Measurements from ENCODE around the gene PAPLN.

Gene PAPLN

GRCh38 chr14:73263606-73264005, 26.3 kb downstream of the PAPLN start:
- DNase-seq = no peak

GRCh38 chr14:73264080-73264884, 27.0 kb downstream of the PAPLN start:
- no peak for DNase-seq

- no peak for DNase-seq
Observed at GRCh38 chr14:73264885-73265720, 27.8 kb downstream of the PAPLN start.

GRCh38 chr14:73265721-73266046, 28.4 kb downstream of the PAPLN start:
- no peak for DNase-seq

- DNase-seq = no peak
Observed at GRCh38 chr14:73266317-73266716, 29.0 kb downstream of the PAPLN start.

- DNase-seq = no peak
Observed at GRCh38 chr14:73267474-73267873, 30.2 kb downstream of the PAPLN start.

- DNase-seq = no peak
Observed at GRCh38 chr14:73269729-73270531, 32.6 kb downstream of the PAPLN start.

- no peak for DNase-seq
Observed at GRCh38 chr14:73272393-73272792, 35.1 kb downstream of the PAPLN start.

- no peak for DNase-seq
Observed at GRCh38 chr14:73273799-73274198, 36.5 kb downstream of the PAPLN start.

GRCh38 chr14:73276836-73277235, 39.5 kb downstream of the PAPLN start:
- no peak for DNase-seq

- DNase-seq = no peak
Observed at GRCh38 chr14:73277376-73277775, 40.1 kb downstream of the PAPLN start.

- DNase-seq = no peak
Observed at GRCh38 chr14:73280903-73281302, 43.6 kb downstream of the PAPLN start.

GRCh38 chr14:73283608-73284379, 46.5 kb downstream of the PAPLN start:
- DNase-seq = no peak

- no peak for DNase-seq
Observed at GRCh38 chr14:73285979-73286378, 48.7 kb downstream of the PAPLN start.

- DNase-seq = no peak
Observed at GRCh38 chr14:73286598-73286997, 49.3 kb downstream of the PAPLN start.

GRCh38 chr14:73287071-73287470, 49.8 kb downstream of the PAPLN start:
- DNase-seq = no peak

GRCh38 chr14:73289308-73289707, 52.0 kb downstream of the PAPLN start:
- DNase-seq = no peak

- DNase-seq = no peak
Observed at GRCh38 chr14:73289729-73290128, 52.4 kb downstream of the PAPLN start.

- no peak for DNase-seq
Observed at GRCh38 chr14:73290279-73290678, 53.0 kb downstream of the PAPLN start.

- no peak for DNase-seq
Observed at GRCh38 chr14:73293782-73294781, 56.8 kb downstream of the PAPLN start.

GRCh38 chr14:73295198-73295796, 58.0 kb downstream of the PAPLN start:
- DNase-seq = peak in 1 of 2 donors; percentile 20

Measured in activated CD4-positive, alpha-beta T cell treated with anti-CD3 and anti-CD28 coated beads for 4 hours (primary cell).